ENCODE data around the gene XXYLT1. TPM values are rescaled to one million over a fixed set of nuclear protein-coding genes. Genes with fewer than 3 reads are reported as not detected.

The XXYLT1 gene
- total and polyA plus RNA-seq, 9 of the 15 experiments (the other 6 are each of a cell fraction or from before 2014, with no cell fraction given): 1.9 to 18.9 (median 15.0) TPM

- TF ChIP-seq ZNF407 (IDR thresholded peaks at IDR 0.05; ENCODE audit: low read depth): no peak
- TF ChIP-seq BRF2 (IDR thresholded peaks at IDR 0.05; ENCODE audit: borderline replicate concordance, insufficient read depth, insufficient read length): no peak
- TF ChIP-seq ZNF696 (CRISPR knock-in tag; conservative IDR thresholded peaks at IDR 0.05): no peak
- no peak for TF ChIP-seq ERF (CRISPR knock-in tag; IDR thresholded peaks at IDR 0.05)
- TF ChIP-seq HNRNPLL (IDR thresholded peaks at IDR 0.05; ENCODE audit: low read depth, low read length, poor library complexity, severe bottlenecking): no peak
- no peak for TF ChIP-seq PHF20 (IDR thresholded peaks at IDR 0.05; ENCODE audit: partially characterized antibody)
- TF ChIP-seq CBX5 (IDR thresholded peaks at IDR 0.05; ENCODE audit: borderline replicate concordance, low read depth): no peak
- TF ChIP-seq YY1 (IDR thresholded peaks at IDR 0.05; ENCODE audit: borderline replicate concordance in 1 of 3, control insufficient read depth in 1 of 3, extremely low read depth in 1 of 3, insufficient read depth in 3 of 3, insufficient read length in 1 of 3, insufficient replicate concordance in 2 of 3, low read depth in 1 of 3, low read length in 2 of 3): no peak
- TF ChIP-seq ZNF699 (CRISPR knock-in tag; IDR thresholded peaks at IDR 0.05; ENCODE audit: insufficient replicate concordance): no peak
- TF ChIP-seq ZNF175 (CRISPR knock-in tag; IDR thresholded peaks at IDR 0.05; ENCODE audit: low read depth): no peak
- TF ChIP-seq CBX1 (IDR thresholded peaks at IDR 0.05; ENCODE audit: low read depth): no peak
- TF ChIP-seq NR2C1 (IDR thresholded peaks at IDR 0.05): no peak
- TF ChIP-seq NR2C1 (tag; IDR thresholded peaks at IDR 0.05): no peak
Observed at GRCh38 chr3:195117978-195118581, 152.9 kb downstream of the XXYLT1 start (continued).

Measured in K562 (cell line).